ENCODE data around the gene DYSF.

DYSF gene

DNA sequence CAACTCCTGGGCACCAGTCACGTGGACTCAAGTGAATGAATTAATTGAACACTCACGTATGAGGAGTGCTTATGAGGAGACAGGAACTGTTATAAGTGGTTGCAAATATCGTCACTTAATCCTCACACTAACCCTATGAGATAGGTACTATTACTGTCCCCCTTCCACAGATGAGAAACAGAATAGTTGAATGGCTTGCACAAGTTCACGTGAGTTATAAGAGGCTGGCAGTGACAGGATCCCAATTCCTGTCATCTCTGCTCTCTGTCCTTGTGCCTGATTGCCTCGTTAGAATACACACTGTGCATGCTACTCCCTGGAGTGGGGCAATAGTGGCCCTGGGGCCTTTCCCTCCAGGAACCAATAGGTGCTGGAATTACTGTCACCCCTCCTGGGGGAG is 253.5 kb downstream of the DYSF start:
- DNase-seq (ENCODE audit: low spot score), result no peak

DNA sequence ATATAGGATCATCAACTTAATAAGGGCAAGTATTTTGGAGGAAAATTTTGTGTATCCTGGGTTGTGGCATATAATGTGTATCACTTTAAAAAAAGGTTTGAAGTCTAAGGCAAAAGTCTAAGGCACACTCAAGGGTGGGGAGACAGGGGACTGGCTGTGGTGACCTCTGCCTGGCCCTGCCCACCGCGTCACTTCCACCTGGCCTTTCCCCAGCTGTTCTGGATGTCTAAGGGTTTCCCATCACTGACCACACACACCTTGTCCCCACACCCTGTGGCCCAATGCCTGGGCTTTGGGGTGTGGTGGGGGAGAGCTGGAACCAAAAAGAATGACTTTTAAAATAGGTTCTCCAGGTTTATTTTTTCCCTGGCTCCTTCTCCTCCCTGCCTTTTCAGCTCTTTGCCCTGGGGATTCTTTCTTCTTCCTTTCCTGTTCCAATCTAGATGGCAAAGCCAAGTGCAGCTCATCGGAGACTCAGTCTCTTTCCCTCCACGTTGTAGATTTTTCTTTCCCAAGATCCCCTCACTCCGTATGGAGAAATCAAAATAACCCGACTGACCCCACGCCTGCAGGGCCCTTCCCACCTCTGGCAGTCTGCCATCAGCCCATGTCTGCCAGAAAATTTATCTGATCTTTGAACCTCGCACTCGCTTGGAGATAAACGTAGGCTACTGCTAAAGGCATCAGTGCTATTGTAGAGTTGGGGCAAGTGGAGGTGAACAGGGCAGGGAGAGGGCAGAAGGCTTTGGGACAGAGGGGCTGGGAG is 257.2 kb downstream of the DYSF start:
- DNase-seq (ENCODE audit: low spot score), result no peak

DNA sequence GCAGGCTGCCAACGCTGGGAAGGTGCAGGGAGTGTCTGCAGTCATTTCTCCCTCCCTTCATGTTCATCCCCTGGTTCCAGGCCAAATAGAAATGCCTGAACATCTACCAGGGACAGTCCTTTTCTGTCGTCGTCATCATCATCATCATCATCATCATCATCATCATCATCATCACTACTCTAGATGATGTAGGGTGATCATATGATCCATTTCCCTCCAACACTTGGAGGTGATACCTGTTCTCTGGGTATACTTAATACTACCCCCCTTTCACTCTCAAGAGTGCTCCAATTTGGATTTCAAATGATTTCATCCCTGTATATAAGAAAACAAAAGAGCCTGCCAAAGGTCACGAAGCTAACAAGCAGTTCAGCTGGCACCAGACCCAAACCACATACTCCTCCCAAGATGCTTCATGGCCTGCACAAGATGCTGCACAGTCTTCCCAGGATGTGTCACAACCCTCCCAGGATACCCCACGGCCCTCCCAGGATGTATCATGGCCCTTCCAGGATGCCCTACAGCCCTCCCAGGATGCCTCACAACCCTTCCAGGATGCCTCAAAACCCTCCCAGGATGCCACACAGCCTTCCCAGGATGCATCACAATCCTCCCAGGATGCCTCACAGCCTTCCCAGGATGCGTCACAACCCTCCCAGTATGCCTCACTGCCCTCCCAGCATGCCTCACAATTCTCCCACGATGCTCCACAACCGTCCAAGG is 257.9 kb downstream of the DYSF start:
- DNase-seq (ENCODE audit: low spot score), result no peak

DNA sequence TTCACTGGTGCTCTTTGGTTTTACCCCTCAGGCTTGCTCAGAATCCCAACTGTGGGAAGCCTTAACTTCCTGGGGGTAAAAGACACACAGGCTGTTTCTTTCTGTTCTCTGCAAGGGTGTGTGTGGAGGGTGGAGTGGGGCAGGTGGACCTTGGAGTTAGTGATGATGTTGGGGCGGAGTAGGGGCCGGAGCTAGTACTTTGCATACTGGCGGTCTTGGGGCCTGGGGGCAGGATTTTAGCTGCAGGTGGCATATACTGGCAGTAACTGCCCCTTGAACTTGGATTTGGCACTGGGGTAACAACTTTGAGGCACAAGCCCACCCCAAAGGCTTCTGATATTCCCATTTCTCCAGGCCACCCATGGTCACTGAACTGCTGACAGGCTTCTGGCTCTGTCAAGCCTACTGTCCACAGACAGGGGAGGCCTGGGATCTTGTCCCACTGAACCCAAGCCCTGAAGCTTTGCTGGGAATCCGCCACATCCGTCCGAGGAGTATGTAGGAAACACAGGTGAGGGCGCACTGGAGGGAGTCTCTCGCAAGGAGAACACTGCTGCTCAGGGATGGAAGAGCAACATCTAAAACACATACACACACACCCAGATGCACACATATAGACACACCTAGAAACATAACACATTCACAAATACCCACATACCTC is 258.9 kb downstream of the DYSF start:
- DNase-seq (ENCODE audit: low spot score), result no peak

DNA sequence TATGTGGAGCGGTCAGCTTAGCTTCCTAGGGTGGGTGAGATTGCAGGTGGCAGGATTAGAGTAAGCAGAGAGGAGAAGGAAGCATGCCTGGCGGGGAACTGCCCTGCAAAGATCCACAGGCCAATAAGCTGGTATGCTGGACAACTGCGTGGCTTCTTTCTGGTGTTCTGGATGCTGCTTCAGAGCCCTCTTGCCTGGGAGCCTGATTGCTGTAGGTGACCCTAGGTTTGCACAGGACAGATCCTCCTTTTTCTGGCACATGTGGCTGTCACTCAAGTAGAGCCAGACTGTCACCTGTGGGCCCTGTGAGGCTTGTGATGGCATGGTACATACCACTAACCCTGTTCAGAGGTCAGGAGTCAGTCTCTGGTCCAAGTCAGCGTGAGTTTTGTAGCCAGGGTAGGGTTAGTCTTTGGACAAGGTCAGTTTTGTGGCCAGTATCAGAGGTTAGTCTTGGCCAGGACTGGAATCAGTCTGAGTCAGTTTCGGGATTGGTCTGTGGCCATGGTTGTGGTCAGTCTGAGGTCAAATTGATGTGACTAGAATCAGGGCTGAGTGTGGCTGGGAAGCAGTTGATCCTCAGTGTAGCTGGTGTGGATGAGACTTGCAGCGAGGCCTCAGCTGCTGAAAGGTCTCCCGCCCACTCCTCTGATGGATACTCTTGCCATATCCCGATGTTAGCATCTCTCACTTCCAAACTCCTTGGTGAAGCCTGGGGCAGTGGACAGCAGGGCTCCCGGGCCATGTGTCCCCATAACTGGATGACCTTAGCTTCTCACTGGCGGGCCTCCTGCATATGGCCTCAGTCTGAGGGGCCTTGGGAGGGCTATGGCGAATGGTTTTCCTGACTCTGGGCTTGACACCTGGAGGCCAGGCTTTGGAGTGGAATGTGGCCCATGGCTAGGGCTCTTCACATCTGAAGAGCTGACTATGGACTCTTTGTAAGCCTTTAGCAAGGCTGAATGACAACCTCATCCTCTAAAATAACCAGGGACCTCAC is 260.5 kb downstream of the DYSF start:
- no peak for DNase-seq (ENCODE audit: low spot score)

DNA sequence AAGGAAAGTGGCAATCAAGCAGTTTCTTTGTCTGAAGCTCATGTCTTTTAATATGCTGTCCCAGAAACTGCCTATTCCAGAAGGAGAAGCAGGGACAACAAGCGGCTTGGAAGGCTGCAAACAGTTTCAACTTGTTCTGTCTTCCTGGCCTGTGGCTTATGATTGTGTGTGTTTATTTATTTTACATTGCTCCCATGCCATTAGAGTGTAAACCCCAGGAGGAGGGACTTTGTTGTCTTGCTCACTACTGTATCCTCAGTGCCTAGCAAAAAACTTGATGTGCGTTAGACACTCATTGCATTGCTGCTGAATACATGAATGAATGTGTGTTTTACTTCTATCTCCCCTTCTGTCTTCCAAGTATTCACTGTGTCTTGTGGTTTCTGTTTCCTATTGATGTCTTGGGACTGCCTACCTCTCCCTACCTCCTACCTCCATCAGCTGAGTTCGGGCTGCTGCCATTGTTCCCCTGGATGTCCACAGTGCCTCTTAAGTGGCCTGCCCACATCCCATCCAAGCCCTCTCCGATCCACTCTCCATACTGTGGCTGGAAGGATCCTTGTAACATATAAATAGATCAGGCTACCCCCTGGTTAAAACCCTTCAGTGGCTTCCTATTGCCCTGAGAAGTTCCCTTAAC is 261.4 kb downstream of the DYSF start:
- DNase-seq (ENCODE audit: low spot score), result no peak

DNA sequence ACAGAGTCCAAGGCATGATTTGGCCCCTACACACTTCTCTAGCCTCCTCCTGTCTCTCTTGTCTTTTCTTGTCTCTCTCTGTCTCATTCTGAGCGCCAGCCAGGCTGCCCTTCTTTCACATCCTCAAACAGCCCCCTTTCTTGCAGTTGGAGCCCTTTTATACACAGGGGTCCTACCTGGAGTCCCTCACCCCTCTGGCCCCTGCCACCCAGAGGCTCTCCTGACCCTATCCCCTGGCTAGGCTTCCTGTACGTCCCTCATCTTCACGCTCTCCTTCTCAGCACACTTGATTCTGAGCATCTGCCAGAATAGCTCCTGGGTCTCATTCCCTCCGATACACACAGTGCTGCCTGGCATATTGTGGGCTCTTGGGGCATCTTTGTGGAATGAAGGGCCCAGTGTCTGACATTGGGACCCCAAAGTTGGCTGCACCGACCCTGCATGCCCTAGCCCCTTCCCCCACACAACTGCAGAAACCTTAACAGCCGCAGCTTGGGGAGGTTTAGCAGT is 261.9 kb downstream of the DYSF start:
- no peak for DNase-seq (ENCODE audit: low spot score)

DNA sequence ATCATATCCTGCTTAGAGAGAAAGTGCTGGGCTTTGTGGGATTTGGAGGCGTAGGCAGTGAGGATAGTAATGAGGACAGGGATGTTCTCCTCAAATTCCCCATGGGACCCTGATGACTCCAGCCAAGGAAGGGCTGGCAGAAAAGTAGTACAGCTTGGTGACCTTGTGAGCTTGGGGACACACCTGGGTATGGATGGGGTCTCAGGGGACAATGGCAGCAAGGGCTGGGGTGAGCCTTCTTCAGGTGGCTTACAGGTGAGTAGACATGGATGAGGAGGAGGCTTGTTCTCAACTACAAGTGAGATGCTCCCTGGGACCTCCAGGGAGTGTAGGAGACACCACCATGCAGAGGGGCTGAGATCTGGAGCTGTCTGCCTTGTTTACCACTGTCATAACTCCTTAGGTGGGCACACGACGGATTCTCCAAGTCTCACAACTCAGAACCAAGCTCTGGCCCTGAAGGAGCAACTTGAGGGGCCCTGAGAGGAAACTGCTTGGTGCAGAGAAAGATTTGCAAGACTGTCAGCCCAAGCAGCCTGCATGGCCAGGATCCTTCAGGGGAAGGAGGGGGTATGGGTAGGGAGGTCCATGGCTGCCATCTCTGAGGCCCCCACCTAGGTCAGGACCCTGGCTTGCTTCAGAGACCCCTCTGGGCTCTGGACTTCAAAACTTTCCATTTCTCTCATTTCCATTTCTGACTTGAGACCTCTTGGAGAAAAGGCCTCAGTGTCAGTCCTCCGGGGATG is 262.8 kb downstream of the DYSF start:
- no peak for DNase-seq (ENCODE audit: low spot score)

DNA sequence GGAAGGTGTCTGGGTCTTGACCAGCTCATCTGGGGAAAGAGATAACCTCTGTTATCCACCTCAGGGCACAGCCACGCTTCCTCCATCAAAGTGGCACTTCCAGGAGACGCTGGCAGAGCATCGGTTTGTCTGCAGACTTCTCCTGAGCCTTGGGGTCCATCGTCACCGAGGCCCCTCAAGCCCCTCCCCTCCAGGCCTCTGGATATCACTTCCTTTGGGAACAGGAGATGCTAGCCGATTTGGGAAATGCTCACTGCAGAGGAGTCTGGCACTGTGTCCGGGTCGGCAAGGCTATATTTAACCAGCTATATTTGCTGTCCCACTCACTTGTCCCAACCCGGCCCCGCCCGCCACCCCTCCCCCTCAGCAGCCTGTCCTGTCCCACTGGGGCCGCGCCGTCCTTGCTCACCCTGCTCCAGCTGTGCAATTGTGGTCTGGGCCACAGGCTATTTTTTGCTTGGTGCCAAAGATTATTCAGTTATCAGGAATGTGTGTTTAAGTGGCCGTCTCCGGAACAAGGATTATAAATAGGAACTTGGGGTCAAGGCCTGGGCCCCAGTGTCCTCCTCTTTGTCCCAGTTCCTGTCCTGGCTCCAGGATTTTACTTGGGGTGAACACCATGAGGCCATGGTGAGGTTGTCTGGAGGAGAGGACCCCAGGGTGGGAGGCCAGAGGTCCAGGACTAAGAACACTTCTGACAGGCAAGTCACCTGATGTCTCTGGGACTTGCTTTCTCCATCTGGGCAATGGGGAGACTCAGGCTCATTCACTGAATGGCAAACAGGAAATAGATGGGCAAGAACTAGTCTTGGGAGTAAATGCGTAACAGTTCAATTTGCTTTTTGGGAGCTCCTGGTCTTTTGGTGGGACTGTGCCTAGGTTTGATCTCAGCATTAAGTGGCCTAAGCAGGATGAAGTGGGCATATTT is 263.6 kb downstream of the DYSF start:
- DNase-seq (ENCODE audit: low spot score), result no peak

DNA sequence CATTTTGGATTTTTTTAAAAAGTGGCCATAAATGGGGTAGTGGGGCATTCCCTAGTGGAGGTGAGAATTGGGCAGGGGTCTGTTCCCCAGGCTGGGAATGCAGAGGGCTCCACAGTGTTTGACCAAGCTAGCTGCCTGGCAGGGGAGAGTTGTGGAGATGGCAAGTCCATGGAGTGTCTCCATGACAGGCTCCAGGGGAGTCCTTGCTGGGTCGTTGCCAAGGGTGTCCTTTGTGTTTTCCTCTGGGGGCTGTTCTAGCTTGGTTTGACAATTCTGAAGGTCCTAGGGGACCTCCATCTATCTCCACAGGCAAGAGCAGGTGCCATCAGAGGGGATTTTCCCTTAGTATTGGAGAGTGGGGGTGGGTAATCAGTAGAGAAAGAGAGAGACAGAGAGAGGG is 265.3 kb downstream of the DYSF start:
- DNase-seq (ENCODE audit: low spot score), result no peak

DNA sequence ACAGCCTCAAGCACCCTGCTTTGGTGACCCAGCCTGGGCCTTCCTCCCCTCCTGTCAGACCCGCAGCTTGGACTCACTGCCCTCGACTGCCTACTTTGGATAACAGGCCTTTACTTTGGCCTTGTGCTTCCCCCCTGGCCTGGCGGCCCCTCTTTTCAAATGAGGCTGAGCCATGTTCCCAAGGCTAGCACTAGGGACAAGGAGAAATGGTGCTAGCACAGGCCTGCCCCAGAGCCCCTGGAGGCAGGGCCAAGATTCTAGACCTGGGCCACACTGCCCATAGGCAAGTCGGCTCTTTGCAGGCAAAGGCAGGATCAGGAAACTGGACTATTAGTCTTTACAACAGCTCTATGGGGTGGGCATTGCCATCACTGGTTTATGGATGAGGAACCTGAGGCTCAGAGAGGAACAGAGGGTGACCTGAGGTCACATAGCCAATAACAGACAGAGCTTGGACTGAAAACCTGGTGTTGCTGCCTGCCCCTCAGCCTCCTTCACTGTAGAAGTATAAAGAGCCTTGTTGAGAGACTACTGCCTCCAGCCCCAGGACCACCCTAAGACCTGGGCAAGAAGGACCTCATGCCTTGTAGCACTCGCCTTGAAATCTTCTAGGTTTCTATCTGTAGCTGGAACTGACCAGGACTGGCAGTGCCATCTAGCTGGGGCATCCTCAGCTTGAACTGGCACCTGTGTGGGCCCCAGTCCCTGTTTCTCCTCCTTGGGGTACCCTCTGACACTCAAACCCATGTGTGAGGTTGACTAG is 266.3 kb downstream of the DYSF start:
- DNase-seq (ENCODE audit: low spot score), result no peak

DNA sequence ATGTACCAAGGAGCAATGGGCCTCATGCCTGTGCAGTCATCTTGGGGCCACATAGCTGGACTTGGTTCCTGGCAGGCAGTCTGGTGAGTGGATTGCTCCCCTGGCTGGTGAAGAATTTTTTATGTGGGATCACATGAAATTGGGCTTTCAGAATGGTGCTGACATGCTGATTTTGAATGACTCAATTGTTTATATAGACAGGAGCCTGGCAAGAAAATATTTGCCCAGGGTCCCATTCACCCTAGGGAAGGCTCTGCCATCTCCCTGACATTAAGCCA is 266.9 kb downstream of the DYSF start:
- DNase-seq (ENCODE audit: low spot score), result no peak

DNA sequence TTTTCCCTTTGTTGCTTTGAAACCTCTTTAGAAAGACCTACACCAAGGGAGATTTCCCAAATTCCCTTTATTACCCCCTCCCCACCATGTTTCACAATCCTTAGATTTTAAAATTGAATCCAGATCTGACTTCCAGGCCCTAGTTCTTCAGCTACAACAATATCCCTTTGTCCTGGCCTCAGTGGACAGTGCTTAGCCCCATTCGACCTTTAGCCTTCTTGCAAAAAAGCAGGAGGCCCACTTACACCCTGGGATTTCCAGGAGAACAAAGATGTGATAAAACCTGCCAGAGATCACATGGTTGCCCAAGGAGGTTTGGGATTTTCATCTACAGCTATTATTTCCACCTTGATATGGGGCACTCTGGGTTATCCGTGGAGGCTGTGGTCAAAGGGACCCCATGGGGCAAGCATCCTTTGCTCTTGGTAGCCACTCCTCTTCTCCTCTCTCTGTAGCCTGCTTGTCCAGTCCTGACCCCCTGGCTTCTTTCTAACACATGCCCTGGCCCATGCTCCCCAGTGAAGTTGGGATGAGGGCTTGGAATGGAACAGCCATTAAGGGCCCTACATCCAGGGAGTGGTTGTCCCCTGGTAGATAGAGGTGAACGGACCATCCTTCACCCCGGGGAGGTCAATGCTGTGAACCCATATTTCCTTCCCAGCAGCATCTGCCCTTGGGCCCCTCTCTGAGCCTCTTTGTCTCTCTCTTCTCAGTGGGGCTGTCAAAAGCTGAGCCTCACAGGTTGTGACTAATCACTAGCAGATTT is 267.4 kb downstream of the DYSF start:
- DNase-seq (ENCODE audit: low spot score), result no peak

DNA sequence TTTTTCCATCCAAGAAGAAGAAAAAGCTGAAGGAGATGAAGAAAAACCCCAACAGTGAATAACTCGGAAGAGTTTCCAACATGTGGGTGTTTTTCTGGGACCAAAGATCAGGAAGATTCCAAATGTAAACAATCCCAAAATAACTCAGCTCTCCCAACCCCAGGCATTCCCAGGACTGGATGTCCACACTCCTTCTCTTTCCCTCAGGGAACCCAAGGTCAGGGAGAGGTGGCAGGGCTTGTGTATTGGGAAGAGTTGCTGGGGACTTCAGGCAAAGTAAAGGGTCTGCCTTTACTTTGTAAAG is 268.0 kb downstream of the DYSF start:
- DNase-seq (ENCODE audit: low spot score), result no peak

DNA sequence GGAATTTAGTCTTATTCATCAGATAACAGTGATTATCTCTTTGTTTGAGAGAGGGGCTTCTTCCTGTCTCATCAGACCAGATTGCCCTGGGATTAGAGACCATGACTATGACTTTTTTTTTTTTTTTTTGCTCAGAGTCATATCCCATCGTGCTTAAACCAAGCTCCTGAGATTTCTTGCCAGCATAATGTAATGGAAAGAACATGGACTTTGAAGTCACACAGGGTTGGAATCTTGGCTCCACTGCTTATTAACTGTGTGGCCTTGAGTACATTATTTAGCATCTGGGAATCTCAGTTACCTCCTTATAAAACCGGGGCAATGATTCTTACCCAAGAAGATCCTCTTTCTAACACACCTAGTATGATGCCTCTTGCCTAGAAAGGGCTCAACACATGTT is 268.3 kb downstream of the DYSF start:
- DNase-seq (ENCODE audit: low spot score), result no peak

DNA sequence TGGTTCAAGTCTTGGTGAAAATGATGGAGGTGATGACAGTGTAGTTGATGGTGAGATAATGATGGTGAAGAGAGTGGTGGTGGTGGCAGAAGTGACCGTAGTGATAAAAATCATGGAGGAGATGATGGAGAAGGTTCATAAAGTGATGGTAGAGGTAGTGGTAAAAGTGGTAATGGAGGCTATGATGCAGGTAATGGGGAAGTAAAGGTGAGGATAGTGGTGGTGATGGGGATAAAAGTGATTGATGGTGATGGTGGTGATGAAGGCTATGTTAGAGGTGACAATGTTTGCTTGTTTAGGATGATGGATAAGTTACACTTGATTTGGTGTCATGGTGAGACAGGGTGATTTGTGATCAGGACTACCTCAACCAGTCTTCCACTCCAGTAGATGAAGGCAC is 268.9 kb downstream of the DYSF start:
- DNase-seq (ENCODE audit: low spot score), result no peak

DNA sequence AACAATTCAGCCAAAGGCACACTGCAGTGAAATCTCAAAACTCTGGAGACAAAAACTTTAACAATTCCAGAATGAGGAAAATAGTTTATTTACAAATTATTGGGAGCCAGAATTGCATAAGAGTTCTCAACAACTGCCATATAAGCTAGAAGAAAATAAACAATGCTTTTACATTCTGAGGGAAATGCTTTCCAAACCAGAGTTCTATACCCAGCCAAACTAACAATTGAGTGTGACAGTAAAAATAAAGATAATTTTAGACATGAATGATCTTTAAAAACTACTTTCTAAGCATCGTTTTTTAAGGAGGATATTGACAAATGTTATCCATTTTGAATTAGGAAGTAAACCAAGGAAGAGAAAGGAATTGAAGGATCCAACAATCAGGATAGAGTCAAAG is 271.4 kb downstream of the DYSF start:
- no peak for DNase-seq (ENCODE audit: low spot score)

DNA sequence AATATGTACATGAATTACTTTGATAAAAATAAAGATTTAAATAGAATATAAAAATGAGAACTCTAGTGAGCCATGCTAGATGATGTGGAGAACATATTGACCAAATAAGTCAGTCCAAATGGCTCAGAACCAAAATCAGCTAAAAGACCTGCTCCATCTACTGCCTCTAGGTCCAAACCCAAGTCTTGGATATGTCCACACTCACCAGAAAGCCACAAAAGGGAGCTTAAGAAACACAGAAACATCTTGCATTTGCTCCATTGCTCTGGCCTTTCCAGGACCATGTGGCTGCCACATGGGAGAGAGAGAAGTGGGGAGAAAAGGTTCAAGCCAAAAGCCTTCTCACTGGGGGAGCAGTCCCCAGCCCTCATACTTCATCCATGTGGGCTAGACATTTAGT is 272.5 kb downstream of the DYSF start:
- DNase-seq (ENCODE audit: low spot score), result no peak

Measured in cerebellar cortex (tissue), 1 donor.